HepG2 (cell line): ENCODE measurements around the gene CARHSP1. TPM values are rescaled to one million over a fixed set of nuclear protein-coding genes. Genes with fewer than 3 reads are reported as not detected.

Source experiments
- CBX1 ChIP-seq: IDR thresholded peaks from one replicate; pipeline ENCODE4 v1.6.1; 2016; ENCODE audit warnings: antibody characterized with exemption, low read depth
- FOXM1 ChIP-seq: sonication (generic); formaldehyde crosslinking; IDR thresholded peaks from 2 replicates; pipeline ENCODE4 v1.5.0; 2020; ENCODE audit warnings: missing genetic modification reagents
- HINFP ChIP-seq: sonication (generic); formaldehyde crosslinking; IDR thresholded peaks from 2 replicates; pipeline ENCODE4 v1.4.0; 2020; ENCODE audit warnings: low read depth, mild to moderate bottlenecking, missing genetic modification reagents
- HOXD1 ChIP-seq: sonication (generic); formaldehyde crosslinking; IDR thresholded peaks from 2 replicates; pipeline ENCODE4 v1.5.0; 2020; ENCODE audit warnings: missing genetic modification reagents
- KDM5B ChIP-seq: sonication (generic); formaldehyde crosslinking; IDR thresholded peaks from 2 replicates; pipeline ENCODE4 v1.4.0; 2020; ENCODE audit warnings: missing genetic modification reagents, mild to moderate bottlenecking, borderline replicate concordance
- KLF6 ChIP-seq: IDR thresholded peaks from 2 replicates; pipeline ENCODE4 v1.8.0; 2016; ENCODE audit warnings: missing biosample characterization, missing genetic modification reagents
- MYPOP ChIP-seq: sonication (generic); formaldehyde crosslinking; IDR thresholded peaks from 2 replicates; pipeline ENCODE4 v1.8.1; 2023; ENCODE audit warnings: mild to moderate bottlenecking, moderate library complexity, missing genetic modification reagents
- NAIF1 ChIP-seq: sonication (generic); formaldehyde crosslinking; IDR thresholded peaks from 2 replicates; pipeline ENCODE4 v1.5.0; 2020; ENCODE audit warnings: mild to moderate bottlenecking, missing genetic modification reagents, borderline replicate concordance
- NFYB ChIP-seq: sonication (generic); formaldehyde crosslinking; IDR thresholded peaks from 2 replicates; pipeline ENCODE4 v1.4.0; 2020; ENCODE audit warnings: missing genetic modification reagents
- ZBTB40 ChIP-seq, 2 experiments: fragments of 450-650 bp in 1 of 2; sonication (generic) in 1 of 2; formaldehyde crosslinking in 1 of 2; IDR thresholded peaks; 2 replicates each; pipeline versions ENCODE4 v1.6.1 to v1.8.0; 2016 to 2022; ENCODE audit warnings: antibody characterized with exemption in 1 of 2, mild to moderate bottlenecking in 1 of 2, missing genetic modification reagents in 1 of 2
- ZNF687 ChIP-seq: sonication (generic); formaldehyde crosslinking; IDR thresholded peaks from 2 replicates; pipeline ENCODE4 v1.5.1; 2020; ENCODE audit warnings: mild to moderate bottlenecking, missing genetic modification reagents, moderate library complexity
- ZSCAN31 ChIP-seq: sonication (generic); formaldehyde crosslinking; IDR thresholded peaks from 2 replicates; pipeline ENCODE4 v1.5.0; 2020; ENCODE audit warnings: low read depth, mild to moderate bottlenecking, missing genetic modification reagents
- polyA plus RNA-seq, 8 experiments: library from polyadenylated mRNA; depleted of rRNA in 3 of 8; stranded (reverse) in 7 of 8; unstranded in 1 of 8; fragments of >200 nt; fragmentation: Illumina TruSeq in 4 of 8; extraction: Trizol in 4 of 8; gene quantifications; 2 replicates each; pipeline versions ENCODE4 v1.2.1 to v1.2.3, GENCODE V29; 2011 to 2016; ENCODE audit warnings: low read depth in 4 of 8, missing spikeins in 1 of 8, mixed read lengths in 1 of 8; ENCODE audit not compliant: insufficient read depth in 1 of 8
- total RNA-seq, 5 experiments: library from RNA; depleted of rRNA; stranded (reverse); fragments of >200 nt; fragmentation: Illumina TruSeq; extraction: Trizol; gene quantifications; 2 replicates each; pipeline ENCODE4 v1.2.3, GENCODE V29; 2016; ENCODE audit warnings: low read depth in 1 of 5

Gene CARHSP1
- total and polyA plus RNA-seq, 2 of the 13 experiments (the other 11 are each of a cell fraction or from before 2014, with no cell fraction given): 173 to 345 TPM

- peak; percentile 78; the same call in 1 of the 2 replicates for TF ChIP-seq KDM5B (CRISPR knock-in tag)
- TF ChIP-seq HOXD1 (CRISPR knock-in tag): no peak; the same call in 1 of the 2 replicates
- TF ChIP-seq HINFP (CRISPR knock-in tag): 0 out of 2 replicates have a peak, but pooled peaks have one; percentile 31
- peak; percentile 27; the same call in 1 of the 2 replicates for TF ChIP-seq NFYB (CRISPR knock-in tag)
- no peak for TF ChIP-seq ZBTB40 (IDR thresholded peaks at IDR 0.05)
- TF ChIP-seq ZBTB40 (CRISPR knock-in tag; IDR thresholded peaks at IDR 0.05): no peak
- TF ChIP-seq FOXM1 (CRISPR knock-in tag): no peak
- peak; percentile 21; the same call in 1 of the 2 replicates for TF ChIP-seq ZSCAN31
- peak; percentile 92 for TF ChIP-seq ZNF687 (CRISPR knock-in tag)
- peak; percentile 85 for TF ChIP-seq MYPOP (CRISPR knock-in tag)
- TF ChIP-seq NAIF1: no peak; the same call in 1 of the 2 replicates
- TF ChIP-seq KLF6: peak; percentile 62
- TF ChIP-seq CBX1: no peak
Measured at GRCh38 chr16:8866118-8866883, 2.5 kb downstream of the CARHSP1 start (continued).
